GM18498 (cell line): Measurements from ENCODE around the gene ITGB8.

Source experiments
- ATAC-seq: cut with Tn5 transposase; IDR thresholded peaks from one replicate; pipeline ENCODE4 v1.9.1; 2021; ENCODE audit warnings: mild to moderate bottlenecking, moderate library complexity; ENCODE audit not compliant: unreplicated experiment

The ITGB8 gene

DNA sequence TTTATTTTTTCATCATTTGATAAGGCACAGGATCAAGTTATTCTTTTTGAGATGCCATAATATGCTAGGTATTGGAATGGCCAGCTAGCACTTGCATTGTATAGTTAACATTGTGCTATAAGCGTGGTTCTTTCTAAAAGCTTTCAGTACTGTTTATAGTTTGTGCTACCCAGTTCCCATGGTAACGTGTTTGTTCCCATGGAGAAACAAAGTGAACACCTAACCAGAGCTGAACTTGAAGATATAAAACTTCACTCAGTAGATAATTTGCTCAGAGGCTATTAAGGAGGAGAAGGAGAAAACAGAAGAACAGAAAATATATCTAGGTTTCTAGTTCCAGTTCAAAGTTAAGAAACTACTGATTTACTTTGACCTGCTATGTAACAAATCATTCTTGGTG lies 23.6 kb upstream of the ITGB8 start:
- peak; percentile 70 for ATAC-seq

DNA sequence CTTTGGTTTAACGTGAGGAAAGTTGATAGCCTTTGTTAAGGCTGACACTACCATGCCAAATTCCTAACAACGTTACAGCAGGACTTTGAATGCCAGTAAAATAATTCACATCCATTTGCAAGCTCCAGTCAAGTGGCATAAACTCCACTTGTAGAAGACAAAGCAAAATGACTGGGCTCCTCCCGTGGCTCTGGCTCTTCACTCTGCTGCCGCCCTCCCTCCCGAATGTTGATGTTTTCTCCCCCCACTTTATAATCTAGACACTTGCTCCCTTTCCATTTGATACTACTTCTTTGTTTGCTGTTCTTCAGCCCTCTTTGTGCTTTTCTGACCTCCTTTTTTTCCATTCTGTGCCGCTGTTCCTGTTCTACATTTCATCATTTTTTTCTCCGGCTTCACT lies 22.8 kb upstream of the ITGB8 start:
- ATAC-seq = no peak

DNA sequence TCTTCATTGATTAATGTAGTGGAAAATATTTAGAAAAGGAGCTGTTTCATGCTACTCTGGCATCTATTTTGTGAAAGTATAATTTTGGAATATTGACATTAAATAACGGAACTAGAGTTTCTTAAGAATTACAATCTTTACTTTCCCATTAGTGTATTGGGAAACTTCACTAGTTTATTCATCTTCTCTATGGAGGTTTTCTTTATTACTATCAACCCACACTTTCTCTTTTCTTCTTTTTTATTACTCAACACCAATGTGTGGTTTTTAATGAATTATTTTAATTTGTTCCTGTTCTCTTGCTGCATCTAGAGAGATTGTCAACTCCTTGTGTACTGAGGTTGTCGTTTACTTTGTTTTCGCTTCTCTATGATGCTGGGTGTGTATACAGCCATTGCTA lies 20.4 kb upstream of the ITGB8 start:
- no peak for ATAC-seq

DNA sequence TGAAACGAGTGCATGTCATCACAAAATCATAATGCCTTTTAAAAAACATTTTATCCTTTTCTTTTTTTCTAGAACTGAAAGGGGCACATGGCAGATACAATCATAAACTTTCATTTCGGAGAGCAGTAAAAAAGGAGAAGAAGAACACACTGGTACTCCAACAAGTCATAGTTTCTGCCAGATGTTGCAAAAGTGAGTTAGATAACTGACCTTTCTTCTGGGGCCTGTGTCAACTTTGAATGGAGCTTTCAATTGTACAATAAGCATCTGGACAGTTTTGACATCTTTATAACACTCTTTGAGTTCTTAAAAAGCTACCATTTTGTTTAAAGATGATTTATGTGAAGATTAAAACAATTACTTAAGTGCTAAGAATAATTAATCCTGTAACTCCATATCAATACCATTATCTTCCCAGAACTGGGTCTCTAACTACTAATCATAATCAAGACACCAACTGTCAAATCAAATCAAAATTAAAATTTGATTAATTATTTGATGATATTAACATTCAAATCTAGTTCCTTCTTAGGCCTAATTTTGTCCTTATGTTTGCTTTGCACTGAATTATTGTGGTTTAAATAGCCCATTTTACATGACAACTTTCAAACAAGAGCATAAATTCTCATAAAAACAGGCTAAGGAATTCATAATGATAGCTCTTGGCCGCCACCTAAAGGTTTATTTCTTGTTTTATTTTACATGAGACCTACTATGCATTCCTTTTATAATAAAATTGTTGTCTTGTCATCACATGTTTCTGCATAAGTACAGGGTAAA lies 19.5 kb upstream of the ITGB8 start:
- ATAC-seq = no peak

DNA sequence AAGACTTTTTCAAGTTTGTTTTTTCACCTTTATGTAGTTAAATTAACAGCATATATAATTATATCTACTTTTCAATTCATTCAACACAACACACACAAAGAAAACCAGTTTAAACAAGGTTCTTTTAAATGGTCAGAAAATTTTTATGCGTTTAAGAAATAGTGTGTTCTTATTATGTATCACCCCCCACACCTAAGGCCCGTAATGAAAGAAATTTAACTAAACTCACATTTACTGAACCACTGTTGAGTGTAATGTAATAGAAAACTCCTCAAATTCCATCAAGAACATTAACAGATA lies 19.0 kb upstream of the ITGB8 start:
- no peak for ATAC-seq

DNA sequence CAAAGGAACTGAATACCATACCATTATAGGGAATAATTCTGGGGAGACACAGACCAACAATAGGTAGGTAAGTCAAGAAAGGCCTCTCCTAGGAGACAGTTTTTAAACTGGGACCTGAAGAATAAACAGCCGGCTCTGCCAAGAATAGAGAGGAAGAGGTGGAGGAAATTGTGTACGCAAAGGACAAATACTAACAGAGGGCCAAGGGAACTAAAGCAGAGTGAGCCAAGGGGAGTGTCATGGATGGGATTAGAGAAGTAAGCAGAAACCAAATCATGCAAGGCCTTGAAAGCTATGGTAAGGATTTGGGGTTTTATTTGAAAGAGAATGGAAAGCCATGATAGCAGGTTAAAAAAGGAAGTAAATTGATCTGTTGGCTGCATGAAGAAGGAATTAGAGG lies 18.1 kb upstream of the ITGB8 start:
- ATAC-seq = no peak

DNA sequence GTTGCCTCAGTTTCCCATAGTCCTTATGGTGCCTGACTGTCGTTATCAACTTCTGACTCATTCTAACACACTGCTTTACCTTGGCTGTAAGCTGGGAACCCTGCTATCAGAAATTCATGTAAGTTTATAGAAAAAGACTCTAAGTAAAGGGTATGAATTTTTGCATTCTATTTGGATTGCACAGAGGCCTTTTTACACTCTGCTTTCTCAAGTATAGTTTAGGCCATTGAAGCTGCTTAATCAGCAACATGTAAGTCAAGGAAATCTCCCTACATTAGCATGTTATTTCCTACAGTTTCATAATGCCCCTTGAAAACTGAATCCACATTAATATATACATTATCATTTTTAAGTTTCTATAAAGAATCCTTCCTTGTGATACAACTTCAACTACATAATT lies 17.1 kb upstream of the ITGB8 start:
- ATAC-seq = no peak

DNA sequence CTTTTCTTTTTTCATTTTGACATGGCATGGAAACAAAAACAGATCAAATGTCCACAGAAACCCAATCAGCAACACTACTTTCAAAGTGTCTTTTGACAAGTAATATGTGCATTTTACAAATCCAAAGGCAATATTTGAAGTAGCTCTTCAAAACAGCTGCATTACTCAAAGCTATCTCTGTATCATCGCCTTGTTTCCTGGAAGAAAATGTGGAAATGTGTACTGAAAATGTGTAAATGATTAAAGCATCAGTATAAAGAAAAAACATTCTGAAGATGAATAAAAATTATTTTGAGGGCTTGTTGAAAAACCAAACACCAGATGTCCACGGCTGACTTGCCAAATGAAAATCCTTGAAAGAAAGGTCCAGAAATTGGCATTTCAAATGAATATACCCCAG lies 16.5 kb upstream of the ITGB8 start:
- no peak for ATAC-seq

DNA sequence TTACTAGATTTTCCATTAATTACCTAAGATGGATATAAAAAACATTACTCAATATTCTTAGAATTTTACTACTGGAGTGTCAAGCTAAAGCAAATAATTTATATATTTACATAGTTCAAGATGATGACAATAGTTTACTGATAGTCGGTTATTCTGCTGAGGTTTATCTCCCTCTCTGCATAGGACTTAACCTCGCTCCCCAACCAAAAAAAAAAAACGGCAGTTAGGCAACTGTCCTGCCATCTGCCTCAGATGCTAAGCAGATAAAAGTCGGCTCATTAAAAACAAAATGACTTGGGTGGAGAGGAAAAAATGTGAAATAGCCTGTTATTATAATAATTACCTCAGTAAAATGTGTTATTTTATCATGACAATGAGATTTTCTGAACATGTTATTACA lies 14.0 kb upstream of the ITGB8 start:
- no peak for ATAC-seq

DNA sequence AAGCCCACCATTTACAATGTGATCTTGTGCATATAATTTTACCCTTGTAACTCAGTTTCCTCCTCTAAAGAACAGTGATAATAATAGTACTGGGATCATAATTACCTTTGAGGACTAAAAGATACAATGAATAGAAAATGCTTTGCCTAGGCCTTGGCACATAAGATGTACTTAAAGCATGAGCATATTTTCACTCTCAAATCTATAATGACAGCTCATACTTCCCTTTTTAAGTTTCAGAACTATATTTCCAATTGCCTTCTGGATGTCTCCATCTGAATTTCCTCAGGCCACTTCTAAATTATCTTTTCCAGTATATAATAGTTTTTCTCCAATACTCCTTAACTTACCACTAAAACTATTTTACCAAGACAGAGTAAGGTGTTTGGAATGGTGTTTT lies 13.3 kb upstream of the ITGB8 start:
- no peak for ATAC-seq

DNA sequence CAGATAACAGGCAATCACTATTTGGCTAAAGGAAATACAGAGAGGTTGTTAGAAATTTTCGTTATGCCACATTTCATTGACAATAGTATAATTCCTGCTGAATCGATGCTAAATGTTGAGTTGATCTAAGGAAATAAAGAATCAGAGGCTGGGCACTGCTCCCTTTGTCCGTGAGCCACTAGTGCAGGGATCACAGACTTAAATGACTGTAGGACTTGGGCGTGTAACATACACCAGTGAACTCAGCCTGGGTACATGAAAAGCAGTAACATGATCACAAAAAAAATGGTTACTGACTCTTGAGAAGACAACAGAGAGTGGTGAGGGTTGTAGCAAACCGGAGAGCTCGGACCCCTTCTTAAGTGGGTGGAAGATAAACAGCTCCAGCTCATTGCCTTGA lies 11.8 kb upstream of the ITGB8 start:
- ATAC-seq = no peak

DNA sequence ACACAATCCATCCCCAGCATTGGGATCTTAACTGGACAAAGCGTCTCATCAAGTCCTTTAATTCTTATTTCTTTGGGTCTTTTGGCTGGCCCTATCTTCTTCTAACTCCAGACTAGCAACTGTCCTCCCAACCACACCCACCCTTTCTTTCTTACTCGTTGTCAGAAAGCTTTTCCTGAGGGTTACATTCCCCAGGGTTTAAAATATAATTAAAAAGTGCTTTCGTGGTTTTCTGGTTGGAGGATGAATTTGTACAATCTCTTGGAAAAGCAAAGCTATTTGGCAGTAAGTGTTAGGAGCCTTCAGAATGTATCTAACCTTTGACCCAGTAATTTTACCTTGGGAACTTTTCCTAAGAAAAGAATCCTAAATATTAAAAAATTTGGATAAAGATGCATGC lies 10.4 kb upstream of the ITGB8 start:
- ATAC-seq = no peak

DNA sequence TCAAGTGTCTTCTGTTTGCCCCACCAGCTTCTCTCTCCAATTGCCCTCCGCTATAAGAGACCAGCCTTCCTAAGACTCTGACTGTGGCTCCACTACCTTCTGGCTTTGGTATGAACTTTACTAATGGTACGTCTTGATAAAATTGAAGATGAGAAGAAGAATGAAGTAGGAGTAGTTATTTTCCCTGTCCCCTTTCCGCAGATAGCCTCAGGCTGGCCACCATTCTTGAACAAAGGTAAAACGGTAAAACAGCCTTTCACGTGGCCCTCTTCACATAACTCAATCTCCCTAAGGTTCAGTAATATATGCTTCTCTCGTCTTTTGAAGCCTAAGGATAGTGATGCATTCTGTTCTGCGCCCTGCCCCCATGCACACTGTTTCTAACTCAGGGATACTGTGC lies 9.9 kb upstream of the ITGB8 start:
- no peak for ATAC-seq

DNA sequence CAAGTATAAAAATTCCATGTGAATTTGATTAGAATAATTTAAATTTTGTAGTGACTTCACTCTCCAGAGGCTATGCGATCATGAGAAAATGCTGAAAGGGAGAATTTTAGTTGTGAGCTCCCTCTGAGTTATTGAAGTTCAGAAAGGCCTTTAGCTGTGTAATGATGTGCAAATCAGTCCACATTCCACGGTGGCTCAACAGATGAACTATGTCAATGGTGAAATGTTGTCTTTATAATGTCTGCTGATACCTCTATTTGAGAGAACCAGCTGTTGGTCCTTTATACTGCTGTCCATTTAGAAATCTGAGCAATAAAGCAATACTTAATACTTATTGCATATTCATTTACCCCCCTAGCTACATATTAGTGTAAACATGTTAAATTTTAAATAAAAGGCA lies 7.1 kb upstream of the ITGB8 start:
- no peak for ATAC-seq

DNA sequence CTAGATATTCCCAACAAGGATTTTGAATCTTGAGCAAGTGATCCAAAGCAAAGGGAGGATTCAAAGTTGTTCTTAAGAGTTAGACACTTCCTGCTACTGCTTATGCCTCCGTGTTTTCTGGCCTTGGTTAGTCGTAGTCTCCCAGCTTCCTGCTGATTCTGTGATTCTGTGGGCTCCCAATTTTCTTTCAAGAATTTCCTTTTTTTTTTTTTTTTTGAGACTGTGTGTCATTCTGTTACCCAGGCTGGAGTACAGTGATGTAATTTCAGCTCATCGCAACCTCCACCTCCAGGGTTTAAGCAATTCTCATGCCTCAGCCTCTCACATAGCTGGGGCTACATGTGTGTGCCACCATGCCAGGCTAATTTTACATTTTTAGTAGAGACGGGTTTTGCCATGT lies 4.4 kb upstream of the ITGB8 start:
- ATAC-seq = no peak

DNA sequence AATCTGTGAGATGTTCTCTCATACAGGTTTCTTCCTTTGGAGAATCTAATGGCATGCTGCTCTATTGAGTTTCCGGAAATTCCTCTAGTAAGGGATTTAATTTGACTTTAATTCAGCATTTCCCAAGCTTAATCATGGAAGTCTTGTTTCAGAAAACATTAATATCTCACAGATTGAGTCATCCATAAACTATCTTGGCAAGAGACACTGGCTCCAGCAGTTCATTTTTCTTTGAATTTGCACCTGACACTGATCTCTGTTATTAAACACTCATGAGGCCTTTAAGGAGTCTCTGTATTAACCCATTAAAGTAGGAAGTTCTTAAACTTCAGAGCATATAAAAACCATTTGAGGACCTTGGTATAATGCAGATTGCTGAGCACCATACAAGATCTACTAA lies 3.6 kb upstream of the ITGB8 start:
- ATAC-seq = no peak

DNA sequence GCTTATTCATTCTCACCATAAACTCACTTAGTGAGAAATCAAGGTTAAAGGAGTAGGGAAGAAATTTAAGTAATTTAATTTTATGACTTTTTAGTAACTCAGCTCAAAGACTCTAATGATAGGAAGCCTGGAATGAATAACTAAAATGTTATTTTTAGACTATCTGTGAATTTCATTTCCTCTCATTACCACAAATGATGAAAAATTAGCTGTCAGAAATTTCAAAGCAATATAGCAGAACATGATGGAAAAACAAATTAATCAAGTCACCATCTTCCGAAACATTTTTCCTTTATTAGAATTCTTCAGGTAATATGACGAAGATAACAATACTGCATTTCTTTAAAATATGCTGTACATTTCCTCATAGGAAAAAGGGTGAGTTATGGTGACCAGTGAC lies 2.7 kb upstream of the ITGB8 start:
- ATAC-seq = no peak

DNA sequence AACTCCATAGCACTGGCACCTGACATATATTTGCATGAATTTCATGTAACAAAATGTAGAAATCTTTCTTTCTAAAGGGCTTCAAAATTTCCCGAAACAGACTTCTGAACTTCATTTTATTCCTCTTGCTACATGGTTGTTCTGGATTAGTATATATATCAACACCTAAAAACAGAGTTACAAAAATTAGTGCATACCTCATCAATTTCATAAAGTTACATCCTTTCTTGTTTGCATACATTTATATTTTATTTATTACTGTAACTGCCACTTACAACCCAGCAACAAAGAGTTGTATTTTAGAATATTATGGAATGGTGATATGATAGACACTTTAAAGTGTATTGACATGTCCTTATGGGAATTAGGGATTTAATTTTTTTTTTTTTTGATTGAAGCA lies 2.0 kb upstream of the ITGB8 start:
- ATAC-seq = no peak

DNA sequence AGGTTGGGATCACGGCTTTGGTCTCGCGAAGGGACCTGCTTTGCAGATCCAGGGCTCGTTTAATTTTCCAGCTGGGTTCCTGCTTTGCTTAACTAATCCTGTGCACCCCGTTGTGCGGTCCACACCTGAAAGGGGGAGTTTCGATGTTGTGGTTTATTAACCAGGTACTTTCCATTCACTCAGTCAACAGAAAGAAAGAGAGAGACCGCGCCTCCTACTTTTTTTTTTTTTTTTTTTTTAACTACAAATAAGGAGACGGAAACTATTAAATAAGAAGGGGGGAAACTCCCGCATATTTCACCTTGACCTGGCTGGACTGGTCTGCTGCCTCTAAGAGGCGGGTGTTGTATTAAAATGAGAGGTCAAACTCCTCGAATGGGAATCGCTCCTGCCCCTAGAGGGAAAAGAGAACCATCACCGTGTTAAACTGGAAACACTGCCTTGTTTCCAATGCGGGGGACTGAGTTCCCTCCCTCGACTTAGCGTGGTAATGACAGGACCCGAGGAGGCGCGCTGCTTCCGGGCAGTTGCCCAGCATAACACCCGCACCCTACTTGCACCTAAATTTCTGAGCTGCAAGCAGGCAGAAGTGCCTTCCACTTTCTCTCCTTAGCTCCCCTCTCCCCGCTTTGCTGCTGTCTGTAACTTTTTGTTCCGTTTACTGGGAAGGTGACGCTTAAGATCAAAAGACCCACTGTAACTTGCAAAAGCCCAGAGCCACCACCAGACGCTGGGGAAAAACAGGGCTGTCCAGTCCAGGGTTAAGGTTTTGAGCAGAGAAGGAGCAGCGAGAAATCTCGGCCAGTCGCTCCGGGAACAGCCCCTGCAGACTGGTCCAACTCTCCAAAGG lies 1.1 kb upstream of the ITGB8 start:
- peak; percentile 37 for ATAC-seq

DNA sequence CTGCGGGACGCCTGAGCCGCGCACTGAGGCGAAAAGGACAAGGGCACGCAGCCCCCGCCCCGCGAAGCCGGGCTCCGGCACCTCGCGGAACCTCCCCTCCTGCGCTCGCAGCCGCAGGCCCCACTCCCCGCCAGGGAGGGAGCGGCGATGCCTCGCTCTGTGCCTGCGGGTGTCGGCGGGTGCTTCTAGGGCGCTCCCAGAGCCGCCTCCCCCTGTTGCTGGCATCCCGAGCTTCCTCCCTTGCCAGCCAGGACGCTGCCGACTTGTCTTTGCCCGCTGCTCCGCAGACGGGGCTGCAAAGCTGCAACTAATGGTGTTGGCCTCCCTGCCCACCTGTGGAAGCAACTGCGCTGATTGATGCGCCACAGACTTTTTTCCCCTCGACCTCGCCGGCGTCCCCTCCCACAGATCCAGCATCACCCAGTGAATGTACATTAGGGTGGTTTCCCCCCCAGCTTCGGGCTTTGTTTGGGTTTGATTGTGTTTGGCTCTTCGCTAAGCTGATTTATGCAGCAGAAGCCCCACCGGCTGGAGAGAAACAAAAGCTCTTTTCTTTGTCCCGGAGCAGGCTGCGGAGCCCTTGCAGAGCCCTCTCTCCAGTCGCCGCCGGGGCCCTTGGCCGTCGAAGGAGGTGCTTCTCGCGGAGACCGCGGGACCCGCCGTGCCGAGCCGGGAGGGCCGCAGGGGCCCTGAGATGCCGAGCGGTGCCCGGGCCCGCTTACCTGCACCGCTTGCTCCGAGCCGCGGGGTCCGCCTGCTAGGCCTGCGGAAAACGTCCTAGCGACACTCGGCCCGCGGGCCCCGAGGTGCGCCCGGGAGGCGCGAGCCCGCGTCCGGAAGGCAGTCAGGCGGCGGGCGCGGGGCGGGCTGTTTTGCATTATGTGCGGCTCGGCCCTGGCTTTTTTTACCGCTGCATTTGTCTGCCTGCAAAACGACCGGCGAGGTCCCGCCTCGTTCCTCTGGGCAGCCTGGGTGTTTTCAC lies 519 bp downstream of the ITGB8 start:
- ATAC-seq = peak; percentile 33
